H1 (cell line): Measurements from ENCODE around the gene AMH. TPM values are rescaled to one million over a fixed set of nuclear protein-coding genes. Genes with fewer than 3 reads are reported as not detected.

Source experiments
- CTCF ChIA-PET: fragments of 300-600 bp; sonication (Branson Sonifier 250); formaldehyde crosslinking; loops from one replicate; lab custom pipeline; 2021; ENCODE audit not compliant: partially characterized antibody; lab: Charles Lee
- POLR2A ChIA-PET: fragments of 300-600 bp; sonication (Branson Sonifier 250); formaldehyde crosslinking; loops from one replicate; lab custom pipeline; 2021; ENCODE audit warnings: inconsistent platforms; ENCODE audit not compliant: partially characterized antibody; lab: Charles Lee
- DNase-seq, 2 experiments: peaks; one replicate each; pipeline versions ENCODE4 v3.0.0 to v3.0.0-alpha.2; 2010 to 2022; ENCODE audit warnings: low spot score in 2 of 2, low read depth in 1 of 2, mixed read lengths in 1 of 2
- FAIRE-seq: peaks from 2 replicates; lab custom pipeline; 2011; peaks lifted over from hg19 to GRCh38; lab: Jason Lieb, UNC
- H2AFZ ChIP-seq: 2 replicates; pipeline ENCODE4 v1.8.1; 2012; ENCODE audit warnings: low read length, inconsistent platforms
- H2AK5ac ChIP-seq: 2 replicates; pipeline ENCODE4 v1.6.1; 2013; ENCODE audit warnings: low read depth, low read length
- H2BK120ac ChIP-seq: replicated peaks from 2 replicates; pipeline ENCODE3; 2013; ENCODE audit warnings: low read depth, low read length, inconsistent platforms
- H2BK12ac ChIP-seq: 2 replicates; pipeline ENCODE4 v1.6.1; 2013; ENCODE audit warnings: low read depth, low read length
- H2BK15ac ChIP-seq: 2 replicates; pipeline ENCODE4 v1.6.1; 2013; ENCODE audit warnings: low read length
- H2BK20ac ChIP-seq: 2 replicates; pipeline ENCODE4 v1.6.1; 2013; ENCODE audit warnings: low read length
- H2BK5ac ChIP-seq: 2 replicates; pipeline ENCODE4 v1.6.1; 2013; ENCODE audit warnings: low read depth, low read length
- H3K14ac ChIP-seq: 2 replicates; pipeline ENCODE4 v1.6.1; 2013; ENCODE audit warnings: inconsistent platforms; ENCODE audit not compliant: insufficient read length
- H3K18ac ChIP-seq: 2 replicates; pipeline ENCODE4 v1.6.1; 2013; ENCODE audit warnings: low read length; ENCODE audit errors: extremely low read depth
- H3K23ac ChIP-seq: 2 replicates; pipeline ENCODE4 v1.6.1; 2013; ENCODE audit warnings: inconsistent platforms; ENCODE audit not compliant: insufficient read length
- H3K23me2 ChIP-seq: 2 replicates; pipeline ENCODE4 v1.6.1; 2013; ENCODE audit warnings: low read depth, low read length
- H3K27ac ChIP-seq: 2 replicates; pipeline ENCODE4 v1.6.1; 2011; ENCODE audit warnings: low read depth, low read length, inconsistent platforms
- H3K27me3 ChIP-seq, 4 experiments: replicated peaks in 1 of 4; 1 replicate in 1 of 4; 2 replicates in 3 of 4; pipeline versions ENCODE4 v1.6.1 to v1.8.1; 2011 to 2013; ENCODE audit warnings: low read length in 3 of 4, mild to moderate bottlenecking in 3 of 4, inconsistent platforms in 2 of 4, mixed read lengths in 2 of 4, moderate library complexity in 1 of 4; ENCODE audit not compliant: control insufficient read depth in 3 of 4, insufficient read depth in 3 of 4; ENCODE audit errors: extremely low read depth in 1 of 4
- H3K36me3 ChIP-seq, 4 experiments: 2 replicates each; pipeline versions ENCODE4 v1.6.1 to v1.8.1; 2011 to 2013; ENCODE audit warnings: mild to moderate bottlenecking in 4 of 4, low read length in 3 of 4, moderate library complexity in 2 of 4, control low read depth in 1 of 4, inconsistent platforms in 1 of 4; ENCODE audit not compliant: insufficient read depth in 4 of 4, control insufficient read depth in 2 of 4
- H3K4ac ChIP-seq: replicated peaks from 2 replicates; pipeline ENCODE3; 2013; ENCODE audit warnings: low read length, low read depth, mixed read lengths, inconsistent platforms; ENCODE audit not compliant: insufficient read length
- H3K4me1 ChIP-seq, 4 experiments: replicated peaks in 1 of 4; 1 replicate in 1 of 4; 2 replicates in 3 of 4; pipeline versions ENCODE4 v1.6.1 to v1.8.1; 2011 to 2013; ENCODE audit warnings: low read length in 3 of 4, inconsistent platforms in 2 of 4, mixed read lengths in 1 of 4; ENCODE audit not compliant: insufficient read depth in 4 of 4, control insufficient read depth in 3 of 4
- H3K4me2 ChIP-seq, 2 experiments: 2 replicates each; pipeline versions ENCODE4 v1.6.1 to v1.8.1; 2011 to 2013; ENCODE audit warnings: low read depth in 2 of 2, low read length in 2 of 2, control low read depth in 1 of 2, inconsistent platforms in 1 of 2, mild to moderate bottlenecking in 1 of 2; ENCODE audit not compliant: insufficient read depth in 1 of 2
- H3K4me3 ChIP-seq, 4 experiments: fragments of 200-600, 300-600 bp in 1 of 4; sonication (generic), shearing (Covaris generic), sonication (Bioruptor Twin) in 1 of 4; 2 replicates each; pipeline versions ENCODE4 v1.5.1 to v1.8.1; 2011 to 2016; ENCODE audit warnings: low read length in 4 of 4, low read depth in 3 of 4, control low read depth in 2 of 4, inconsistent platforms in 2 of 4, mild to moderate bottlenecking in 2 of 4, mixed read lengths in 1 of 4, moderate library complexity in 1 of 4; ENCODE audit not compliant: insufficient read depth in 2 of 4; ENCODE audit errors: extremely low read depth in 1 of 4
- H3K56ac ChIP-seq: replicated peaks from 2 replicates; pipeline ENCODE3; 2013; ENCODE audit warnings: low read depth, mild to moderate bottlenecking, mixed read lengths, low read length, inconsistent platforms; ENCODE audit not compliant: insufficient read length
- H3K79me1 ChIP-seq: 2 replicates; pipeline ENCODE4 v1.6.1; 2013; ENCODE audit warnings: low read depth, low read length, control low read depth
- H3K79me2 ChIP-seq, 2 experiments: 2 replicates each; pipeline versions ENCODE4 v1.6.1 to v1.8.1; 2012 to 2013; ENCODE audit warnings: low read length in 2 of 2, mild to moderate bottlenecking in 2 of 2, inconsistent platforms in 1 of 2; ENCODE audit not compliant: insufficient read depth in 2 of 2, control insufficient read depth in 1 of 2
- H3K9ac ChIP-seq, 4 experiments: replicated peaks in 1 of 4; 1 replicate in 1 of 4; 2 replicates in 3 of 4; pipeline versions ENCODE4 v1.6.1 to v1.8.1; 2011 to 2013; ENCODE audit warnings: low read depth in 3 of 4, low read length in 3 of 4, control low read depth in 2 of 4, mild to moderate bottlenecking in 2 of 4, moderate library complexity in 2 of 4, inconsistent platforms in 1 of 4; ENCODE audit errors: extremely low read depth in 1 of 4
- H3K9me3 ChIP-seq, 2 experiments: 2 replicates each; pipeline versions ENCODE4 v1.6.1 to v1.8.1; 2012 to 2013; ENCODE audit warnings: mild to moderate bottlenecking in 2 of 2, moderate library complexity in 2 of 2, control low read depth in 1 of 2, inconsistent platforms in 1 of 2, low read depth in 1 of 2, low read length in 1 of 2, mixed read lengths in 1 of 2; ENCODE audit not compliant: insufficient read depth in 2 of 2
- H4K20me1 ChIP-seq, 2 experiments: replicated peaks in 1 of 2; 2 replicates each; pipeline versions ENCODE3 to v1.8.1; 2011 to 2013; ENCODE audit warnings: inconsistent platforms in 2 of 2, low read length in 2 of 2, mild to moderate bottlenecking in 1 of 2; ENCODE audit not compliant: insufficient read depth in 2 of 2, control insufficient read depth in 1 of 2
- H4K5ac ChIP-seq: 2 replicates; pipeline ENCODE4 v1.6.1; 2013; ENCODE audit warnings: low read length, low read depth, mixed read lengths, inconsistent platforms; ENCODE audit not compliant: insufficient read length
- H4K8ac ChIP-seq: 2 replicates; pipeline ENCODE4 v1.8.0; 2013; ENCODE audit warnings: mild to moderate bottlenecking, moderate library complexity, low read length, inconsistent platforms; ENCODE audit not compliant: insufficient read depth; ENCODE audit errors: extremely low read depth
- H4K91ac ChIP-seq: replicated peaks from 2 replicates; pipeline ENCODE3; 2013; ENCODE audit warnings: low read length, mixed read lengths, inconsistent platforms; ENCODE audit not compliant: insufficient read length
- CEBPB ChIP-seq: IDR thresholded peaks from 2 replicates; pipeline ENCODE4 v1.6.1; 2012; ENCODE audit warnings: low read depth, low read length
- CHD2 ChIP-seq: IDR thresholded peaks from 2 replicates; pipeline ENCODE4 v1.6.1; 2012; ENCODE audit warnings: low read length, improper control_type of control experiment
- EP300 ChIP-seq, 2 experiments: IDR thresholded peaks; 1 replicate in 1 of 2; 2 replicates in 1 of 2; pipeline ENCODE4 v1.6.1; 2011 to 2012; ENCODE audit warnings: low read depth in 2 of 2, low read length in 2 of 2, mild to moderate bottlenecking in 2 of 2, borderline replicate concordance in 1 of 2, inconsistent platforms in 1 of 2, moderate library complexity in 1 of 2
- GABPA ChIP-seq: IDR thresholded peaks from 2 replicates; pipeline ENCODE4 v1.6.1; 2011; ENCODE audit warnings: mild to moderate bottlenecking, low read length, moderate library complexity, borderline replicate concordance; ENCODE audit not compliant: insufficient read depth
- KDM4A ChIP-seq: IDR thresholded peaks from one replicate; pipeline ENCODE4 v1.7.1; 2012; ENCODE audit warnings: low read depth, mild to moderate bottlenecking, moderate library complexity, low read length, inconsistent platforms; ENCODE audit not compliant: severe bottlenecking
- MAX ChIP-seq: IDR thresholded peaks from 2 replicates; pipeline ENCODE4 v1.6.1; 2012; ENCODE audit warnings: inconsistent platforms
- POLR2AphosphoS5 ChIP-seq: IDR thresholded peaks from 2 replicates; pipeline ENCODE4 v1.6.1; 2011; ENCODE audit warnings: low read depth, low read length
- RFX5 ChIP-seq: IDR thresholded peaks from 2 replicates; pipeline ENCODE4 v1.6.1; 2011; ENCODE audit warnings: low read depth, low read length, improper control_type of control experiment, borderline replicate concordance
- SP4 ChIP-seq: IDR thresholded peaks from 2 replicates; pipeline ENCODE4 v1.6.1; 2012; ENCODE audit warnings: low read length, inconsistent platforms
- TBP ChIP-seq: IDR thresholded peaks from 2 replicates; pipeline ENCODE4 v1.6.1; 2011; ENCODE audit warnings: low read depth, low read length, improper control_type of control experiment
- TEAD4 ChIP-seq: IDR thresholded peaks from 2 replicates; pipeline ENCODE4 v1.6.1; 2012; ENCODE audit warnings: low read depth, low read length, inconsistent platforms, mixed read lengths
- WGBS, 2 experiments: shearing (Covaris generic) in 1 of 2; methylation state at CpG; one replicate each; pipeline versions ENCODE4 v1.1.6 to v1.1.7; 2013 to 2015; ENCODE audit warnings: low lambda C conversion rate in 2 of 2, mixed read lengths in 2 of 2, inconsistent platforms in 1 of 2, low coverage in 1 of 2, missing lambda C conversion rate in 1 of 2; ENCODE audit not compliant: insufficient replicate concordance in 2 of 2, insufficient coverage in 1 of 2, insufficient read length in 1 of 2; ENCODE audit errors: extremely low coverage in 1 of 2, missing lambda C conversion rate in 1 of 2; 5-methylcytosine and 5-hydroxymethylcytosine counted together
- polyA plus RNA-seq, 7 experiments: library from polyadenylated mRNA; depleted of rRNA in 3 of 7; stranded (reverse) in 5 of 7; unstranded in 2 of 7; fragments of >200 nt in 5 of 7; fragments of 200-250 nt in 2 of 7; gene quantifications; 1 replicate in 5 of 7; 2 replicates in 1 of 7; 4 replicates in 1 of 7; pipeline versions ENCODE4 v1.2.1 to v1.2.3, GENCODE V29; 2011 to 2013; ENCODE audit warnings: missing spikeins in 2 of 7, mixed read lengths in 2 of 7
- total RNA-seq: library from RNA; stranded (reverse); fragmentation: NEBNext Ultra II Directional; extraction: Animal tissue kit (Norgen Biotek cat#: 25700); gene quantifications from 2 replicates; pipeline ENCODE4 v1.2.1, GENCODE V29; 2021

Gene AMH
- total and polyA plus RNA-seq, 2 of the 8 experiments (the other 6 are each of a cell fraction or from before 2014, with no cell fraction given) = 10.5 to 15.4 TPM

- no peak within 1 kb of the TSS for H2BK12ac ChIP-seq
- H3K9me3 ChIP-seq = no peaks in the 10 kb centered on the region
- H3K18ac ChIP-seq = peak within 1 kb of the TSS; percentile 98
- peak within 1 kb of the TSS; percentile 97 for H2BK5ac ChIP-seq
- H3K23me2 ChIP-seq = peaks cover 9% of the 10 kb centered on the region; the same call in 1 of the 2 replicates
- H2BK15ac ChIP-seq = peak within 1 kb of the TSS; percentile 95; the same call in 1 of the 2 replicates
- peak within 1 kb of the TSS; percentile 77 to 86 (median 80) for H3K4me3 ChIP-seq
- H2AK5ac ChIP-seq = no peak within 1 kb of the TSS; the same call in 1 of the 2 replicates
- peak within 1 kb of the TSS; percentile 96 for H3K56ac ChIP-seq
- peak within 1 kb of the TSS; percentile 98 for H4K5ac ChIP-seq
- H4K20me1 ChIP-seq = peaks cover 17 to 35% of the 10 kb centered on the region in 2 experiments
- peak within 1 kb of the TSS; percentile 63 to 93 (median 82) for H3K9ac ChIP-seq
- 1% methylated on average over 69 of the region's 80 CpGs; no CpG with 5 or more reads in 1 of the 2 experiments for WGBS, 2 experiments
- peak within 1 kb of the TSS; percentile 74; the same call in 1 of the 2 replicates for H2AFZ ChIP-seq
- peak within 1 kb of the TSS; percentile 93 for H3K27ac ChIP-seq
- peak within 1 kb of the TSS; percentile 96 for H3K4ac ChIP-seq
- H3K4me1 ChIP-seq = peaks cover 0 to 24% (median 14%) of the 10 kb centered on the region in 4 experiments; a peak in 6 of 7 replicates
- H3K23ac ChIP-seq = no peak within 1 kb of the TSS
- no peaks in the 10 kb centered on the region for H3K27me3 ChIP-seq
- no peak for FAIRE-seq
- peak; percentile 87 to 99 for DNase-seq
- H4K8ac ChIP-seq = peak within 1 kb of the TSS; percentile 98
- H3K36me3 ChIP-seq = peaks cover 0 to 15% (median 7%) of the 10 kb centered on the region in 4 experiments; a peak in 5 of 8 replicates
- ChIA-PET POLR2A (interaction anchor here (0.7 to 10.3 kb wide), 19 partner anchors 10 to 462 kb away, joined by 3 to 206 read pairs (median 4); partner anchors contain the start of genes AMH, DOT1L and JSRP1), CTCF (interaction anchor here (0.7 to 3.6 kb wide), 18 partner anchors 10 to 91 kb away, joined by 3 to 19 read pairs (median 4); no protein-coding TSS in a partner anchor)
- peaks cover 34 to 60% of the 10 kb centered on the region in 2 experiments for H3K79me2 ChIP-seq
- no peak within 1 kb of the TSS for H2BK120ac ChIP-seq
- peak within 1 kb of the TSS; percentile 69 to 93 for H3K4me2 ChIP-seq
- peak within 1 kb of the TSS; percentile 100 for H4K91ac ChIP-seq
- H2BK20ac ChIP-seq = no peak within 1 kb of the TSS
- no peak within 1 kb of the TSS for H3K14ac ChIP-seq
- H3K79me1 ChIP-seq = peaks cover 20% of the 10 kb centered on the region
- peak; percentile 84; the same call in 1 of the 2 replicates for TF ChIP-seq GABPA
- TF ChIP-seq TEAD4 = 0 out of 2 replicates have a peak, but pooled peaks have one; percentile 10
- peak; percentile 65 for TF ChIP-seq CEBPB
- TF ChIP-seq TBP = peak; percentile 79
- TF ChIP-seq KDM4A = peak; percentile 49
- TF ChIP-seq POLR2AphosphoS5 = peak; percentile 85; the same call in 1 of the 2 replicates
- TF ChIP-seq CHD2 = peak; percentile 73
- peak; percentile 35 for TF ChIP-seq SP4
- TF ChIP-seq MAX = peak; percentile 97
- 0 out of 2 replicates have a peak, but pooled peaks have one; percentile 25 for TF ChIP-seq RFX5
- TF ChIP-seq EP300 (IDR thresholded peaks at IDR 0.05; ENCODE audit: borderline replicate concordance in 1 of 2, low read depth in 2 of 2, low read length in 2 of 2) = no peak
Observed at GRCh38 chr19:2236314-2237050, 12.6 kb upstream of the AMH start, which contains the start of the genes PLEKHJ1 and SF3A2. TSS of gene PLEKHJ1 (minus strand) at chr19:2236329. CDS start at chr19:2236248, 81 bp downstream. TSS of gene SF3A2 (plus strand) at chr19:2236824. CDS start at chr19:2243419, 6,595 bp downstream.
